ENCODE measurements around the gene PRKCB.
"Not testable (repeated sequence)": the region's sequence is repeated elsewhere in the genome, so short reads cannot be mapped to it uniquely, and the experiment has no call there.

PRKCB gene

GRCh38 chr16:24191876-24192402 lies 356.2 kb downstream of the PRKCB start:
- DNase-seq, result no peak

GRCh38 chr16:24195221-24195620 lies 359.4 kb downstream of the PRKCB start:
- no peak for DNase-seq

- DNase-seq, result no peak
These were observed 363.2 kb downstream of the PRKCB start for GRCh38 chr16:24198807-24199533.

GRCh38 chr16:24203675-24204074 lies 367.9 kb downstream of the PRKCB start:
- DNase-seq, result no peak

GRCh38 chr16:24204150-24204665 lies 368.4 kb downstream of the PRKCB start:
- no peak for DNase-seq

- DNase-seq, result no peak
These were observed 371.1 kb downstream of the PRKCB start for GRCh38 chr16:24206926-24207325.

GRCh38 chr16:24208710-24209109 lies 372.9 kb downstream of the PRKCB start:
- no peak for DNase-seq

- DNase-seq, result no peak
These were observed 379.2 kb downstream of the PRKCB start for GRCh38 chr16:24214992-24215391.

- DNase-seq, result no peak
These were observed 381.2 kb downstream of the PRKCB start for GRCh38 chr16:24216961-24217360.

GRCh38 chr16:24217461-24217860 lies 381.7 kb downstream of the PRKCB start:
- no peak for DNase-seq

- DNase-seq, result no peak
These were observed 382.5 kb downstream of the PRKCB start for GRCh38 chr16:24218299-24218698.

- no peak for DNase-seq
These were observed 385.4 kb downstream of the PRKCB start for GRCh38 chr16:24221219-24221618.

- no peak for DNase-seq
These were observed 392.7 kb downstream of the PRKCB start for GRCh38 chr16:24228514-24228913.

GRCh38 chr16:24232936-24233335 lies 397.2 kb downstream of the PRKCB start:
- no peak for DNase-seq

GRCh38 chr16:24234737-24235136 lies 399.0 kb downstream of the PRKCB start:
- DNase-seq, result no peak

GRCh38 chr16:24235806-24236205 lies 400.0 kb downstream of the PRKCB start:
- DNase-seq, result no peak

GRCh38 chr16:24238846-24239245 lies 403.1 kb downstream of the PRKCB start:
- DNase-seq, result not testable (repeated sequence)

- DNase-seq, result no peak
These were observed 411.3 kb downstream of the PRKCB start for GRCh38 chr16:24246911-24247607.

- DNase-seq, result peak; percentile 21
These were observed 417.4 kb downstream of the PRKCB start for GRCh38 chr16:24253192-24253591.

GRCh38 chr16:24255456-24256371 lies 419.9 kb downstream of the PRKCB start, which contains the start of gene CACNG3:
Gene CACNG3, plus strand, starts transcription at chr16:24256335. Its CDS starts 420 bp downstream, at chr16:24256755.
- no peak for DNase-seq

- no peak for DNase-seq
These were observed 422.2 kb downstream of the PRKCB start for GRCh38 chr16:24257958-24258357.

- no peak for DNase-seq
These were observed 423.0 kb downstream of the PRKCB start for GRCh38 chr16:24258791-24259190.

GRCh38 chr16:24262816-24263215 lies 427.0 kb downstream of the PRKCB start:
- no peak for DNase-seq

Data from NCI-H748 treated with DMSO at 0.1 percent for 48 hours (cell line).